HT1080 (cell line): ENCODE results near the gene RBM24. TPM values are rescaled to one million over a fixed set of nuclear protein-coding genes. Genes with fewer than 3 reads are reported as not detected.
"Not testable (repeated sequence)": the region's sequence is repeated elsewhere in the genome, so short reads cannot be mapped to it uniquely, and the experiment has no call there.

Experiments used
- DNase-seq: peaks from one replicate; pipeline ENCODE4 v3.0.0-alpha.2; 2015; ENCODE audit warnings: low read depth
- total RNA-seq: library from RNA; depleted of rRNA; stranded (reverse); fragments of >200 nt; shearing (Covaris generic); gene quantifications from 2 replicates; pipeline ENCODE4 v1.2.3, GENCODE V29; 2014

RBM24 gene
- total RNA-seq, 1 experiment from 2014 or later = 0.77 TPM

DNA sequence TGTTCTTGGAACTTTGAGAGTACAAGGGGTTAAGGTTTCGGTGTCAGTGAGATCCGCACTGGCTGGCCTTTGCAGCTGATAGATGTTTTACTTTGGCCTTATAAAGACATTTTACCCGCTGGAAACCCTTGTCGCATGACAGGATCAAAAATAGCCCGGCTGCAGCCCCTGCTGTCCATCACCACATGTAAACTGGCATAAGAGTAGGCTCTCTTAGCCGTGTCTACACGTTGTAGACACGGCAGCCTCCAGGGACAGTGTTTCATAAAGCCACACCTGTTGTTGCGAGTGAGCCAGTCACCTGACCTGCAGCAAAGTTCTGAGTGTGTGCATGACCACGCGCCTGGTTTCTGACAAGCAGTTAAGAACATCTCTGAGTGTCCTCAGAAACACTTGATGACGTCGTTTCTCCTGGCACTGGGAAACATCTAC lies 8.5 kb downstream of the RBM24 start:
- DNase-seq = no peak

DNA sequence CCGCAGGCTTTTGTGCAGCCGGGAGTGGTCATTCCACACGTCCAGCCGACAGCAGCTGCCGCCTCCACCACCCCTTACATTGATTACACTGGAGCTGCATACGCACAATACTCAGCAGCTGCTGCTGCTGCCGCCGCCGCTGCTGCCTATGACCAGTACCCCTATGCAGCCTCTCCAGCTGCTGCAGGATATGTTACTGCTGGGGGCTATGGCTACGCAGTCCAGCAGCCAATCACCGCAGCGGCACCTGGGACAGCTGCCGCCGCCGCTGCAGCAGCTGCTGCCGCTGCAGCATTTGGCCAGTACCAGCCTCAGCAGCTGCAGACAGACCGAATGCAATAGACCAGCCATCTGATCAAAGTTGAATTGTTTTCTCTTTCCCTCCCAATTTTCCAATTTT lies 10.6 kb downstream of the RBM24 start:
- DNase-seq = no peak

DNA sequence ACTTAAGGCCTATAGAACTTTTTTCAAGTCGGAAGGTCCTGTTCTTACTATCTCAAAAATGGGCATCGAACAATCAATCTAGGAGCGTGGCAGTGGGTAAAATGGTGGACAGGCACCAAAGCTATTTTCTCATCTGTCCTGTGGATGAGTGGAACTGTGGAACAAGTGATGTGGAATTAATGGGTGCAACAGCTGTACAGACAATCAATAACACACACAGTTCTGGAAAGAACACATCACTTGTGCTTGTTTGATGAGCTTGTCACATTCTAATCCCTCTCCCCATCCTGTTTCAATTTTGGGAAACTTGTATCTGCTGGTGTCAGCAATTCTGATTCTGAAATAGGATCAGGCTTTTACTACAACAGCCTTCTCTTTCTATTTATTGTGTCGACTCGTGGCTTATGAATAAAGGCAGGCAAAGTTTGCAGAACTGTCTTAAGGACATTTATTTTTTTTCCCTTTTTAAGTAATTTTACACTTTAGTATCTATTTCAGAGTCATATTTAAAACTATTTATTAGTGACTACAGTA lies 11.5 kb downstream of the RBM24 start:
- DNase-seq = no peak

DNA sequence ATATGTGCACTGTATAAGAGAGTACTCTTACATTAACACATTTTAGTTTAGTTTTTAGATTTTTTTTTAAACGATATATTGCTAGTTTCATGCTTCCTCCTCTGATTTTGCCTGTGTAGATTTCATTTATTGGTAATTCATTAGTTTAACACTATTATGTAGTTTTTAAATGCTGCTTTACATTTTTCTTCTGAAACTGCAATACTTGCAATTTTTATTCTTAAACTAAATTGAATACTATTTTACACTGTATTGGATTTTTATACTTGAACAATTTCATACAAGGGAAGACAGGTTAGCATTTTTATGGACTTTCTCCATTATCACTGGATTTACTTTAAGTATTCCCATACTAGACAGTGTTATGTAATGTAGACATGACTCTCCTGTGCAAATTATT lies 12.2 kb downstream of the RBM24 start:
- no peak for DNase-seq

DNA sequence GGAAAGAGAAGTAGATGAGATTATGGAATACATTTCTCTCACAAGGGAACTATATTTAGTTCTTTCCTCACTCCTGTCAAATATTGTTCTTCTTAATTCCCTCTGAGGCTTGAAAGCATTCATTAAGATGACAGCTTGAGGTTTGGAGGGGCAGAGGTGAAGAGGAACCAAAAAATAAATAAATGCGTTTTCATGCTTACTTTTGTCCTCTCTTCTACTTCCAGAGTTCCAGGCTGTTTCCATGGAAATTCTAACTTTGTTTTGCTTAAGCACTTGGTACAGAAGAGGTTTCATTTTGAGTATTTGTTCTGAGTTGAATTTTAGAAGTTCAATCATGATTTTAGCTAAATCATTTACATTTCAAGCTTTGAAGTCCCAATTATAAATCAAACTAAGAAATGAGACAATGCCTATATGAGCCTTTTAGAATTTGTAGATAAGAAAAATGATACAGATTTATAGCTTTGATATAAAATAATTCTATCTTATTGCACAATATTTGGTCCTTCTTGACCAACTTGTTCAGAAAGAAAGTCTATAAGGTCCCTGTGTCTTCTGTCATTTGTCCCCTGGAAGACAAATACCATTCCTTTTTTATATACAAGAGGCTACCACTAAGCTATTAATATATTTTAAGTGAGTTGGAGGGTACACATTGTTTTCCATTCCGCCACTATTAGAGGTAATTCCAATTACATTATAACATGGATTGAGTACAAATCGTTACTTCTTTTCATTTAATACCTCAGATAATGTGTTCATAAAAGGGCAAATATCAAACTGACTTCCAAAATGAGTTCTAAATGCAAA lies 16.3 kb downstream of the RBM24 start:
- no peak for DNase-seq

DNA sequence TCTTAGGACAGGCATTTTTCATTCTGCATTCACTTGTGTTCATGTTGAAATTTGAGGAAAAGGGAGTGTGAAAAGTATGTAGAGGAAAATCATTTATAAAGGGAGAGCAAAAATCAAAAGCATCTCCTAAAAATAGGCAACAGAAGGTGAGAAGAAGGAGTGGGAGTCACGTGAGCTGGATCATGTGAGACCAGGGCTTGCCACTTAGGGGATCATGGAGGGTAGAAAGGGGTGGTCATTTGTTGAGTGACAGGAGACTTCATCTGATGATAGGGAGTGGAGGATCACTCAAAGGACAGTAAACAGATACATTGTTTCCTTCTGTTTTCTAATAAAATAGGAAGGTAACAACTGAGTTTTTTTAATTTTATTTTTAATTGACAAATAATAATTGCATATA lies 17.1 kb downstream of the RBM24 start:
- DNase-seq = no peak

DNA sequence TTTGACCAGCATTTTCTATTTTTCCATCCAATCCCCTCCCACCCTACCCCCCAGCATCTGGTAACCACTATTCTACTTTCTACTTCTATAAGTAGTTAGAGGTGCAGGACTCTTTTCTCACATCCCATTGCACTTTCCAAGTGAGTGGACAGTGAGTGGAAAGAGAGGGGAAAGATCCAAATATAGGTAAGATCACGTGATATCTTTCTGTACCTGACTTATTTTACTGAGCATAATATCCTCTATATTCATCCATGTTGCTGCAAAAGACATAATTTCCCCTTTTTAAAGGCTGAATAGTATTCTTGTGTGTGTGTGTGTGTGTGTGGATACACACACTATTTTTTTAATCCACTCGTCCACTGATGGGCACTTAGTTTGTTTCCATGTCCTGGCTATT lies 18.1 kb downstream of the RBM24 start:
- no peak for DNase-seq

DNA sequence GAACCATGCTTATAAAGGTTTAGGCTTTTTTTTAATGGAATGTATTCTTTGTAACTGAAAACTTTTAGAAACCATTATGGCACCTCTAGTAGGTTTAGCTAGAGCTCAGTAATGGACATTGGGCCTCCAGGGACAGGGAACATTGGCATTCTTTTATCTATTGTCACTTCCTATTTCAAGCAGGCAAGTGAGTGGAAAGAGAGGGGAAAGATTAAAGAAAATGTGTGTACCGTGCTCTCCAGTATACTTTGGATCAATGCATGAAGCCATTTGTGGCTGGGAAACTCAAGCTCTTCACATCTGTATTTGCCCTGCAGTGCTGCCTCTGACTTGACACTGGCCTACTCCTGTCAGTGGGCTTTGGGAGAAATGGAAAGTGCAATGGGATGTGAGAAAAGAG lies 18.6 kb downstream of the RBM24 start:
- no peak for DNase-seq

DNA sequence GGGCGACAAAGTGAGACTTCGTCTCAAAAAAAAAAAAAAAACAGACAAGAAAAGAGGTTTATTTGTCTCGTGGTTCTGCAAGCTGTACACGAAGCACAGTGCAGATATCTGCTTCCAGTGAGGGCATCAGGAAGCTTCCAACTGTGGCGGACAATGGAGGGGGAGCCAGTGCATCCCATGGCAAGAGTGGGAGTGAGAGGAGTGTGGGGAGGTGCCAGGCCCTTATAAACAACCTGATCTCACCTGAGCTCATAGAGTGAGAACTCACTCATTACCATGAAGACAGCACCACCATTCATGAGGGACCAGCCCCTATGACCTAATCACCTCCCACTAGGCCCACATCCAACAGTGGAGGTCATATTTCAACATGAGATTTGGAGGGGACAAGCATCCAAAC lies 19.5 kb downstream of the RBM24 start:
- no peak for DNase-seq

DNA sequence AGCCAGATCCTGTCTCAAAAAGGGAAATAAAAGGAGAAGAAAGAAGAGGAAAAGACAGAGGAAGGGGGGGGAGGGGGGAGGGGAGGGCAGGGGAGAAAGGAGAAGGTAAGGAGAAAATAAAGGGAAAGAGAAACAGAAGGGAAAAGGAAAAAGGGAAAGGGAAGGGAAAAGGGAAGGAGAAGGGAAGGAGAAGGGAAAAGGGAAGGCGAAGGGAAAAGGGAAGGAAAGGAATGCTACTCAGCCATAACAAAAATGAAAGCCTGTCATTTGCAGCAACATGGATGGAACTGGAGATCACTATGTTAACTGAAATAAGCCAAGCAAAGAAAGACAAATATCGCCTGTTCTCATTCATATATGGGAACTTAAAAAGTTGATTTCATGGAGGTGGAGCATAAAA lies 22.3 kb downstream of the RBM24 start:
- DNase-seq = no peak

DNA sequence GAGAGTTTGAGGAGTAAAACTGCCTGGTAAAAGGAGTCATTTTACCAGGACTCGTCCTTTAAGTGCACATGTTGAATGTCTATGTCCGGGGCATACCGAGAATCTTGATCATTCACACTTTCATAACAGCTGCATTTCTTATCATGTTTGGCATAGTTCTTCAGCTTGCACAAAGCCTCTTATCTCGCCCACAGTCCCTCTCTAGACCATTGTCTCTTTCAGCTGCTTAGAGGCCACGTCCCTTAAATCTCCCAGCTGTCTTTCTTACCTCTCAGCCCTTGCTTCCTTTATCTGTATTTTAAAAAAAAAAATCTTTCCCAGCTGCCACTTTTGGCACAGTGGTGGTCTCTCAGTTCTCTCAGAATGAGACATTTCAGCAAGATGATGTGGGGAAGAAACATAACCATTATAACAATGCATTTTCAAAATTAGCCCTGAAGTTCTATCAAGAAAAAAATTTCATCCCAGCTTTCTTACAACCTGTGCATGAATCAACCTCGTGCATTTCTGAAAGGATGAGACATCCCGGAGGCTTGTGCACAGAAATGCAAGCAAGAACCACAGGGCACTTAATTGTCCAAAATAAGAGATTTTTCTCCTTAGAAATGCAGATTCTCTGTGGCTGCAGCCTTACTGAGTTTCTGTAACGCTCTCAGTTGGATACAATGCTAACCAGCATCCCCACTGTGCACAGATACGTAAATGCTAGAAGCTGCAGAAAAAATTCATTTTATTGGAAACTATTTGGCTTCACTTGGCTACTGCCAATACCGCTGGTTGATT lies 24.2 kb downstream of the RBM24 start:
- DNase-seq = peak; percentile 17

DNA sequence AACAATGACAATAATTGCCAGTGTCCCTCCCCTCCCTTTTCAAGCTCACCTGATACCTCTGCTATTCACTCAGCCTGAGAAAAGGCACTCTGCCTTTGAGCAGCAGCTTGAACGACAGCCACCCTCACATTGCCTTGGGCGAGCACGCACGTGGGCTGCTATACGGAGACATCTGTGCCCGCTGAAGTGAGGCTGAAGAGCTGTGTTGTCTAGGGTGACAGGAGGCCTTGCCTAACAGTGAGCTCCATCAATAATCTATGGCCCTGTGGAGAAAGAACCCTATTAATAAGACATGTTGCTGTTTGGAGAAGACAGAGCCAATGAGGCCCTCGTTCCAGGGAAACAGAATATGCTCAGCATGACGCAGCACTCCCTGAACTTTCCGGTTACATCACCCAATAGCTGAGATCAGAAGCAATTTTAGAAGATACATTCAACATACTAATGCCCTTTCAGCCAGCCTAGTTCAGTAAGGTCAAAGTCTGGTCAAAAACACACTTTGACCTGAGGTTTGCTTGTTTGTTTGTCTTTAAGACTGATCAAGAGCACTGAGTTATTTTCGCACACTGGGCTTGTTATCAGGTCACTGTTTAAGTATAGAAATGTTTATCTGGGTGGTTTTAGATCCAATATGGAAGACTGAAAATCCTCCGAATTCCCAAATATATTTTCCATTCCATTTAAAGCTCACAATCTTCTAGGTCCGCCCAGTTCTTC lies 30.6 kb downstream of the RBM24 start:
- no peak for DNase-seq

DNA sequence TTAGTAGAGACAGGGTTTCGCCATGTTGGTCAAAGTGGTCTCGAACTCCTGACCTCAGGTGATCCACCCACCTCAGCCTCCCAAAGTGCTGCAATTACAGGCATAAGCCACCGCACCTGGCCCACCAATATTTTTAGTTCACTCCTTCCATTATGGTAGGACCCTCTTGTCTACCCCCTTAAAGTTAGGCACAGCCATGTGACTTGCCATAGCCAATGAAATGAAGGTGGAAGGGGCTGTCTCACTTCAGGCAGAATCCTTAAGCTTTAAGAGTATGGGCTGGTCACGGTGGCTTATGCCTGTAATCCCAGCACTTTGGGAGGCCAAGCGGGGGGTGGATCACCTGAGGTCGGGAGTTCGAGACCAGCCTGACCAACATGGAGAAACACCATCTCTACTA lies 32.1 kb downstream of the RBM24 start:
- DNase-seq = not testable (repeated sequence)

DNA sequence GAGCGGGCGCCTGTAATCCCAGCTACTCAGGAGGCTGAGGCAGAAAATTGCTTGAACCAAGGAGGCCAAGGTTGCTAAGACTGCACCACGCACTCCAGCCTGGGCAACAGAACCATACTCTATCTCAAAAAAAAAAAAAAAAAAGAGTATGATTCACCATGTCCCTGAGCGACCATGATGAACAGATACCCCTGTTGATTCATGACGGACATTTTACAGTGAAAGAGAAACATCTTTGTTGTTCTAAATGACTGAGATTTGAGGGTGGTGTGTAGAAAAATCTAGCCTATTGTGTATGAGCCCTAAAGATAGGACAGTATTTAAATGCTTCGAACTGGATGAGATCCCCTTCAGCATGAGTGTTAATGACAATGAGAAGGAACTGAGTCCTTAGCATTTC lies 32.8 kb downstream of the RBM24 start:
- no peak for DNase-seq

DNA sequence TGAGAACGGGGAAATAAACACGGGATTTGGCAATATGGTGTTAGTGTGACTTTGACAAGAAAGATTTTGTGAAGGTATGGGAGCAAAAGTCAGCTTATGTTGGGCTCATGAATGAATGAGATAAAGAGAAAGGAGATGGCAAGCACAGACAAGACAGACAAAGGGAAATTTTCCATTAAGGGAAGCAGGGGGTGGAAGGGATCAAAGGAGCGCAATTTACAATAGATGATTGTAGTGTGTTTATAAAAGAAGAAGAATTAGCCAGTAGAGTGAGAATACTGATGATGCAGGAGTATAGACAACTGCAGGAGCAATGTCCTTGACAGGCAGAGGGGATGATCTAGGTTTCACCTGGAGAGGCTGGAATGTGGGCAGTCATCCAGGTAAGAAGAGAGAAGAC lies 34.1 kb downstream of the RBM24 start:
- no peak for DNase-seq

DNA sequence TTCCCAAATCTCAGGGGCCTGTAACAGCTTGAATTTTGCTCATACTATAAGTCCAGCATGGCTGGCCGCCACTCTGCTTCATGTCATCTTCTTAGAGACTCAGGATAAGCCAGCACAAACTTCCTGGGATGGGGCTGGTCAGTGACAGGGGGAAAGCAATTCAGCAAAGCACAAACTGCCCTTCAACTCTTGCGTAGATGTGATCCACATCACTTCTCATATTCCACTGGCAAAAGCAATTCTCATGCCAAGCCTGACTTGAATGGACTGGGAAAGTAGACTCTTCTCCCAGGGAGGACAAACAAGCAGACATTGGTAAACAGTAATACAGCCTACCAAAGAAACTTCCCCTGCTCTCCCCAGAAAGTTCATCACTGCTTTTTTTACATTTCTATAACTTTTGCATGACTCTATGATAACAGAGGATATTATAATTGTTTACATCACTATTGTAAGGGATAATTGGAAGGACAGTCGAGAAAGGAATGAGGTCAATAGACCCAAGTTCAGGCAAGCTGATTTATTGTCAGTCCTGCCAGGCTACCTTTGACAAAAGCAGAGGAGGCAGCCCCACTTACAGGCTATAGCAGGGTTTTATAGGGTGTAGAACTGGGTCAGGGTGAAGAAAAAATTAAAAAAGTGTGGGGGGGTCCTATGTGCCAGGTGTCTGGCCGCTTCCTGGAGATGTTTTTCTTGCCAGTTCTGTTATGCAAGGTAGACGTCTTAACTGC lies 37.4 kb downstream of the RBM24 start:
- no peak for DNase-seq

DNA sequence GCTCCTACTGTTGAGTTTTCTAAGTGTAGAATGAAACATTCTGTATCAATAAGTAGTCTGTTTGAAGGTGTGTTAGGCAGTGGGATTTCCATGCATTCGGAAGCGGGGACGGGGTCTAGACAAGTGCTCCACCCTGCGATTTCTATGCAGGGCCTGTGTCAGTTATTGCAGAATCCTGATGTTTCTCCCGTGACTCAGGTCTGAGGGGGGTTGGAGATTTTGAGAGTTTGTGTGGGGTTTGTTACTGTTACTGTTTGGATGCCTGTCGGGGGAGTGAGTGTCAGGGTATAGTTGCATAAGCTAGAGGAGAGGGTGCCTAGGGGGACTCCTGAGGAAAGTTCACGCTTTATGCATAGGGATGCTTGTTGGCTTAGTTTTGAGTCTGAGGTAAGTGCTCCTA lies 39.1 kb downstream of the RBM24 start:
- not testable (repeated sequence) for DNase-seq

DNA sequence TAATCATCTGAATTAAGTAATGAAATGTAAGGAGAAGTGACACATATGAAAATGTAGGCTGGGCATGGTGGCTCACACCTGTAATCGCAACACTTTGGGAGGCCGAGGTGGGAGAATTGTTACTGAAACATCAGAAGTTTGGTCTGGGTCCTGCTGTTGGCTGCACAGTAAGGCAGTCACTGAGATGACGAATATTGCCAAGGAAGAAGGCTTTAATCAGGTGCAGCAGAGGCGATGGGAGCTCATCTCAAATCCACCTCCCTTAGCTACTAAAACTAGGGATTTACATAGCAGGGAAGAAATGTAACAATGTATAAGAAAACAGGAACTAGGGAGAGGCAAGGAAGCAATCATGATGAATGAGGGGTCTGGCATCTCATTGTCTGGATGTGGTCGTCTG lies 50.1 kb downstream of the RBM24 start:
- no peak for DNase-seq

DNA sequence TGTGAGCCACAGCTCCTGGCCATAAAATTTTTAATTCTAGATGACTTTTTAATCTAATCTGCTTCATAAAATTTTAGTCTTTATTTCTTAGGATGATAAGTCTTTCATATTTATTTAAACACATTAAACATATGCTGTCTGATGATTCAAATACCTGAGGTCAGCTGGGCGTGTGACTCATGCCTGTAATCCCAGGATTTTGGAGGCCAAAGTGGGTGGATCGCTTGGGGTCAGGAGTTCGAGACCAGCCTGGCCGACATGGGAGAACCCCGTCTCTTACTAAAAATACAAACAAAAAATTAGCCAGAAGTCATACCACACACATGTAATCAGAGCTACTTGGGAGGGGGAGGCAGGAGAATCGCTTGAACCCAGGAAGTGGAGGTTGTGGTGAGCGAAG lies 53.1 kb downstream of the RBM24 start:
- peak; percentile 39 for DNase-seq

DNA sequence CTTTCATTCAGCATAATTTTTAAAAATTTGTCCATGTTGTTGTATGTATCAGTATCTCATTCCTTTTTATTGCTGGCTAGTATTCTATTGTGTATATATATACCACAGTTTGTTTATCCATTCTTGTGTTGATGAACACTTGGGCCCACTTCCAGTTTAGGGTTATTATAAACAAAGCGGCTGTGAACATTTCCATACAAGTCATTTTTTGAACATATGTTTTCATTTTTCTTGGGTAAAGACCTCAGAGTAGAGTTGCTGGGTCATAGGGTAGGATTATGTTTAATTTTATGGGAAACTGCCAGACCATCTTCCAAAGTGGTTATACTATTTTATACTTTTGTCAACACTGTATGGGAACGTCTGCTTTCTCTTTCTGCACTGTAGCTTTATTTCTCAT lies 55.3 kb downstream of the RBM24 start:
- DNase-seq = no peak

DNA sequence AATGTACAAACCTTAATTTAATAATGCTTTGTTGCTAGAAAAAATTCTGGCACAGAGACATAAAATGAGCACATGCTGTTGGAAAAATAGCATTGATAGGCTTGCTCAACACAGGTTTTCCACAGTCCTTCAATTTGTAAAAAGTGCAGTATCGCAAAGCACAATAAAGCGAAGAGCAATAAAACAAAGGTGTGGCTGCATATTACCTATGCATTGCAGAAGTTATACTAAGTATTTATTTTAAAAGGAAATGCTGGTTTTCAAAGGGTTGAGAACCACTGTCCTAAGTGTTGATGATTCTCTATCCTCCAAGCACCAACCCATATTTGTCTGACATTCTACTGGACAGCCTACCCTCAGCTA lies 58.1 kb downstream of the RBM24 start:
- no peak for DNase-seq
